Esophagus muscularis mucosa (tissue), 3 donors: ENCODE data around the gene ME3.

ENCODE experiments used
- POLR2A ChIP-seq: fragments of 450-650 bp; IDR thresholded peaks from one replicate; pipeline ENCODE4 v1.6.1; 2017; ENCODE audit warnings: antibody characterized with exemption, moderate library complexity, mild to moderate bottlenecking, low read depth
- TF ChIP-seq, protein P1 (sequence below), 3 experiments: fragments of 200-600 bp in 2 of 3; fragments of 450-650 bp in 1 of 3; sonication (generic) in 2 of 3; IDR thresholded peaks; one replicate each; pipeline ENCODE4 v1.5.1; 2017 to 2019; ENCODE audit warnings: antibody characterized with exemption in 3 of 3, mild to moderate bottlenecking in 2 of 3, moderate library complexity in 1 of 3

DNA sequence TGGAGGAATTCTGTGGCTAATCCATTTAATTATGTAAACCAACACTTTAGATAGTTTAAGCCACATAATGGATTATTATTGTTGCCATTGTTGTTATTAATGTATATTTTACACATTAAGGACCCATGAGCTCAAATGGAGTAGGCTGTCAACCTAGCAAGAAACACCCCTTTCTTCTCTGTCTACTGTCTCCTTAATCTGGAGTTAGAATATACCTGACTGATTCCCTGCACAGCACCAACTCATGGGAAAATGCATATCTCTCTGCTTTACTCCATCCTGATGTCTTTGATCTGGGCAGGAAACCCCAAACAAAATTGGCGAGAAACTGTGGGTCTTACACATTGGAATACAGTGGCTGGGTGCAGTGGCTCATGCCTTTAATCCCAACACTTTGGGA is 24.0 kb upstream of the ME3 start:
- TF ChIP-seq, protein P1, sequence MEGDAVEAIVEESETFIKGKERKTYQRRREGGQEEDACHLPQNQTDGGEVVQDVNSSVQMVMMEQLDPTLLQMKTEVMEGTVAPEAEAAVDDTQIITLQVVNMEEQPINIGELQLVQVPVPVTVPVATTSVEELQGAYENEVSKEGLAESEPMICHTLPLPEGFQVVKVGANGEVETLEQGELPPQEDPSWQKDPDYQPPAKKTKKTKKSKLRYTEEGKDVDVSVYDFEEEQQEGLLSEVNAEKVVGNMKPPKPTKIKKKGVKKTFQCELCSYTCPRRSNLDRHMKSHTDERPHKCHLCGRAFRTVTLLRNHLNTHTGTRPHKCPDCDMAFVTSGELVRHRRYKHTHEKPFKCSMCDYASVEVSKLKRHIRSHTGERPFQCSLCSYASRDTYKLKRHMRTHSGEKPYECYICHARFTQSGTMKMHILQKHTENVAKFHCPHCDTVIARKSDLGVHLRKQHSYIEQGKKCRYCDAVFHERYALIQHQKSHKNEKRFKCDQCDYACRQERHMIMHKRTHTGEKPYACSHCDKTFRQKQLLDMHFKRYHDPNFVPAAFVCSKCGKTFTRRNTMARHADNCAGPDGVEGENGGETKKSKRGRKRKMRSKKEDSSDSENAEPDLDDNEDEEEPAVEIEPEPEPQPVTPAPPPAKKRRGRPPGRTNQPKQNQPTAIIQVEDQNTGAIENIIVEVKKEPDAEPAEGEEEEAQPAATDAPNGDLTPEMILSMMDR (IDR thresholded peaks at IDR 0.05): no peak
- TF ChIP-seq POLR2A: no peak
